H1 (cell line): ENCODE results near the gene FERMT1. TPM values are rescaled to one million over a fixed set of nuclear protein-coding genes. Genes with fewer than 3 reads are reported as not detected.

ENCODE experiments used
- RBBP5 ChIP-seq: IDR thresholded peaks from 2 replicates; pipeline ENCODE4 v1.7.1; 2012; ENCODE audit warnings: low read depth, mild to moderate bottlenecking, inconsistent platforms, low read length, moderate library complexity, borderline replicate concordance
- polyA plus RNA-seq, 7 experiments: library from polyadenylated mRNA; depleted of rRNA in 3 of 7; stranded (reverse) in 5 of 7; unstranded in 2 of 7; fragments of >200 nt in 5 of 7; fragments of 200-250 nt in 2 of 7; gene quantifications; 1 replicate in 5 of 7; 2 replicates in 1 of 7; 4 replicates in 1 of 7; pipeline versions ENCODE4 v1.2.1 to v1.2.3, GENCODE V29; 2011 to 2013; ENCODE audit warnings: missing spikeins in 2 of 7, mixed read lengths in 2 of 7
- total RNA-seq: library from RNA; stranded (reverse); fragmentation: NEBNext Ultra II Directional; extraction: Animal tissue kit (Norgen Biotek cat#: 25700); gene quantifications from 2 replicates; pipeline ENCODE4 v1.2.1, GENCODE V29; 2021

FERMT1 gene
- total and polyA plus RNA-seq, 2 of the 8 experiments (the other 6 are each of a cell fraction or from before 2014, with no cell fraction given) = 4.2 to 17.8 TPM

- TF ChIP-seq RBBP5 = no peak
Measured at GRCh38 chr20:6061544-6061943, 61.3 kb downstream of the FERMT1 start (continued).
